Activated B cell treated with CpG ODN at 0.5 μM for 24 hours (primary cell): ENCODE data around the gene PRM1. TPM values are rescaled to one million over a fixed set of nuclear protein-coding genes. Genes with fewer than 3 reads are reported as not detected.

ENCODE experiments used
- ATAC-seq: fragments of 200-7000 bp; cut with Tn5 transposase; one replicate; pipeline ENCODE4 v1.10.0; 2021; ENCODE audit warnings: low read depth, mild to moderate bottlenecking, moderate library complexity
- CTCF ChIA-PET: fragments of 350-600 bp; sonication (Branson Sonifier 250); formaldehyde crosslinking; loops from one replicate; lab custom pipeline; 2021; ENCODE audit warnings: antibody characterized with exemption; lab: Charles Lee
- POLR2A ChIA-PET: fragments of 350-600 bp; sonication (Branson Sonifier 250); formaldehyde crosslinking; loops from one replicate; lab custom pipeline; 2021; ENCODE audit warnings: antibody characterized with exemption; lab: Charles Lee
- DNase-seq: peaks from one replicate; pipeline ENCODE4 v3.0.0; 2022
- H3K27ac Mint-ChIP-seq: one replicate; pipeline ENCODE4 v1.8.0; 2020; ENCODE audit warnings: mixed read lengths
- H3K27me3 Mint-ChIP-seq: one replicate; pipeline ENCODE4 v1.8.0; 2021; ENCODE audit warnings: mixed read lengths
- H3K36me3 Mint-ChIP-seq: one replicate; pipeline ENCODE4 v1.8.0; 2021; ENCODE audit warnings: low read depth, mixed read lengths
- H3K4me1 Mint-ChIP-seq: one replicate; pipeline ENCODE4 v1.8.0; 2021; ENCODE audit warnings: mixed read lengths
- H3K4me3 Mint-ChIP-seq: one replicate; pipeline ENCODE4 v1.8.0; 2020; ENCODE audit warnings: mild to moderate bottlenecking, mixed read lengths
- H3K9me3 Mint-ChIP-seq: one replicate; pipeline ENCODE4 v1.8.0; 2020; ENCODE audit warnings: mixed read lengths
- CTCF ChIP-seq: fragments of 200-600 bp; IDR thresholded peaks from one replicate; pipeline ENCODE4 v1.8.0; 2022; ENCODE audit warnings: antibody characterized with exemption, mild to moderate bottlenecking
- intact Hi-C: fragments of 100-400 bp; cut with micrococcal nuclease; formaldehyde crosslinking; loops from one replicate; pipeline ENCODE4 v1.15.1; 2024
- total RNA-seq: library from RNA; stranded (reverse); gene quantifications from 2 replicates; pipeline ENCODE4 v1.2.3, GENCODE V29; 2022

Gene PRM1
- total RNA-seq, 1 donor from 2014 or later = not detected

DNA sequence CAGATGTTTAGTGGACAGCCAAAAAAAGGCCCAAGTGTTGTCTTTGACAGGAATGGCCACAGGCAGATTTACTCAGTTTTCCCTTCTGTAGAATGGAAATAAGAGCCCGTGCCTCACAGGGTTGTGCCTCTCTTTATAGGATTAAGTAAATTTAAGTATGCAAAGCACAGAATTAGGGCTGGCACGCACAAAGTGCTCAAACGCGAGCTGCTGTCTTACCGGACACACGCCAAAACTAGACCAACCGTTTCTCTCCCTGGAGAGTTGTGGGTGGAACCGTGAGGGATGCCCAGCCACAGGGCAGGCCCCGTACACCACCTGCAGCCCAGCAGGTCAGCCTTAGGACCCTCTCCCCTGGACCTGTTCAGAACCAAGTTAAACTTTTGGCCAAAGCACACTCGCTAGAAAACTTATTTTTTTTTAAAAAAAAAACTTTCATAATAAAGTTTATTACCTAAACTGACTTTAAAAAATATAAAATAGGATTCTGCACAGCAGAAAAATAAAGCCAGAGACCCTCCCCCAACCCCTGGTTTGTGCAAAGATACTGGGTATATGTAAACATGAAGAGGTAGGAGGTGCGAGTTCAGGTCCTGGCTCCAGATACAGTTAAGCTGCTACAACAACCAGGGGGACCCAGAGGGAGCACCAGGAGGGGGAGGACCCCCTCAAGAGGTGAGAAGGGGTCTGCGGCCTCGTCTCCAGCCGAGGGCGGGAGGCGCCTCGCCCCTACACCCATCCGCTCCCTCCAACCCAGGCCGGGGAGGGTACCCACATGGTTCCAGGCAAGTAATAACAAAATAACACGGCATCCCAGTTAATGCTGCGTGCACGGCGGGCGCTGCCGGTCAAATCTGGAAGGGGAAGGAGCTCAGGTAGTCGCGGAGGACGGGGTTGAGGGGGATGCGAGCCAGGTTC lies 26.9 kb downstream of the PRM1 start:
- TF ChIP-seq CTCF = no peak
- ChIA-PET CTCF (interaction anchor here (0.6 to 7.2 kb wide), 26 partner anchors 21 to 450 kb away, joined by 3 to 98 read pairs (median 8); no protein-coding TSS in a partner anchor), POLR2A (interaction anchor here (0.6 to 9.8 kb wide), 40 partner anchors 9 to 385 kb away, joined by 3 to 252 read pairs (median 10); partner anchors contain the start of gene LITAF)
- Mint-ChIP-seq H3K27ac (peak overlapping the region; percentile 71), H3K9me3 (no peaks in the 10 kb centered on the region), H3K27me3 (no peaks in the 10 kb centered on the region), H3K4me3 (peak overlapping the region; percentile 89), H3K4me1 (peaks cover 60% of the 10 kb centered on the region), H3K36me3 (peaks cover 38% of the 10 kb centered on the region)
- ATAC-seq (no peak), DNase-seq (no peak)
- intact Hi-C loops = loop anchor here (10.0 kb wide), 1 partner anchor 431 kb away; no protein-coding TSS in a partner anchor

DNA sequence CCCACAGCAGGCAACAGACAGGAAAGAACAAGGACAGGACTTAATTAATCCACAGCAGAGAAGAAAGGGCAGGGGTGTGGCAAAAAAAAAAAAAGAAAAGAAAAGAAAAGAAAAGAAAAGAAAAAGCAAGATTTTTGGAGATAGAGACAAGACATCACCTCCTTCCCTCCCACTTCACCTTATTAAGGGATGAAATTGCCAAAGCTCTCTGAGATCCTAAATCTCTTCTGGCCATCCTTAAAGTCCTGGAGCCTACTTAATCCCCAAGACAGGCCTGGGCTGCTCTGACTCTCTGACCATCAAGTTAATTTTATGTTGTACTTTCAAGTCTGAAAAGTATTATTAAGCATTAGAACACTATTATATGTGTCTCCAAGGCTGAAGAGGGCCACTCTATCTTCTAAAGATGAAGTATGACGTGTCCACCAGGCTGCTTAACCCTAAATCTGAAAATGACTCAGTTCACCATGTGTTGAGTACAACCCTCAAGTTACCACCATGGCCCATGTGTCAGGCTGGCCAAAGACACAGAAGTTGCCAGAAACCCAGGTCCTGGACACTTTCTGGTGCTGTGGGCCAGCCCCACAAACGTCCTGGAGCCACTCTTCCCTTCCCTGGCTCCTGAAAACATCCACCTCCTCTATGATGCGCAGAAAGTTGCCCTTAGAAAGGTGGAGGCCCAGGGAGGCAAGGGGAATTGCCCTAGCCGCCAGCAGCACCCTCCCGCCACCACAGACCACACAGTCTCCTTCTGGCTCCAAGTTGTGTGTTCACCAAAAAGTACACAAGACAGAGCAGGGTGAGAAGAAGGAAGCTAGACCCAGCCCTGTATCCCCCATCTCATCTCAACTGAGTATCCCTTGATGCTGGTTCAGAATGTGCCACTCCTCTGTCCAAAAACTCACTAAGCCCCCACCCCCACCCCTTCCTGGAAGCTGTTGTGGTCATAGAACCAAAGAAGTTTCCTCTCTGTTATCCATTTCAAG lies 27.8 kb downstream of the PRM1 start:
- H3K27ac Mint-ChIP-seq = peak overlapping the region; percentile 71
- peaks cover 60% of the 10 kb centered on the region for H3K4me1 Mint-ChIP-seq
- intact Hi-C loops = loop anchor here (10.0 kb wide), 1 partner anchor 431 kb away; no protein-coding TSS in a partner anchor
- ATAC-seq = no peak
- TF ChIP-seq CTCF = no peak
- no peaks in the 10 kb centered on the region for H3K9me3 Mint-ChIP-seq
- H3K36me3 Mint-ChIP-seq = peaks cover 40% of the 10 kb centered on the region
- no peak for DNase-seq
- CTCF ChIA-PET = interaction anchor here (0.6 to 6.4 kb wide), 12 partner anchors 10 to 449 kb away, joined by 4 to 98 read pairs (median 10); no protein-coding TSS in a partner anchor
- no peaks in the 10 kb centered on the region for H3K27me3 Mint-ChIP-seq
- POLR2A ChIA-PET = interaction anchor here (0.6 to 9.8 kb wide), 43 partner anchors 9 to 489 kb away, joined by 3 to 252 read pairs (median 15); partner anchors contain the start of gene LITAF
- peak overlapping the region; percentile 89 for H3K4me3 Mint-ChIP-seq

DNA sequence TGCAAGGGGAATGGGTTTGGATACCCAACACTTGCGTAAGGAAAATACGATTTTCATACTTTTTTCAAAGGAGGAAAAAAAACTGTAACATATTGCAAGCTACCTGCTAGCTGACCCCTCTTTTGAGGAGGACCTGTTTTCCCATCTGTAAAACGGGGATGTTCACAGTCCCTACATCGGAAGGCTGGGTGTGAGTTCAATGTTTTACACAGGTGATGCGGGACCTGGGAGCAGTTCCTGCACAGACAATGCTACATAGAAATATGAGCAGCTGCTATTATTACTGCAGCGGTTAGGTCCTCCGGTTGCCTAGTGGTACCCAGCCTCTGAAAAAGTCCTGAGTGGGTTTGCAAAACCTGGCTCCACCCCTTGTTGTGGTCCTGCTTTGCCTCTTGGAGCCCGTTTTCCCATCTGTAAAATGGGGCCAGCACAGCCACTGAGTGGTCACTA lies 28.6 kb downstream of the PRM1 start:
- intact Hi-C loops = loop anchor here (10.0 kb wide), 1 partner anchor 432 kb away; no protein-coding TSS in a partner anchor
- H3K27ac Mint-ChIP-seq = peak overlapping the region; percentile 77
- H3K27me3 Mint-ChIP-seq = no peaks in the 10 kb centered on the region
- H3K9me3 Mint-ChIP-seq = no peaks in the 10 kb centered on the region
- ChIA-PET POLR2A (interaction anchor here (0.6 to 9.8 kb wide), 34 partner anchors 16 to 288 kb away, joined by 3 to 161 read pairs (median 8); no protein-coding TSS in a partner anchor), CTCF (interaction anchor here (0.8 to 1.7 kb wide), 8 partner anchors 10 to 289 kb away, joined by 3 to 5 read pairs (median 4); no protein-coding TSS in a partner anchor)
- no peak for TF ChIP-seq CTCF
- DNase-seq (no peak), ATAC-seq (no peak)
- peak overlapping the region; percentile 89 for H3K4me3 Mint-ChIP-seq
- H3K36me3 Mint-ChIP-seq = peaks cover 40% of the 10 kb centered on the region
- H3K4me1 Mint-ChIP-seq = peaks cover 59% of the 10 kb centered on the region

DNA sequence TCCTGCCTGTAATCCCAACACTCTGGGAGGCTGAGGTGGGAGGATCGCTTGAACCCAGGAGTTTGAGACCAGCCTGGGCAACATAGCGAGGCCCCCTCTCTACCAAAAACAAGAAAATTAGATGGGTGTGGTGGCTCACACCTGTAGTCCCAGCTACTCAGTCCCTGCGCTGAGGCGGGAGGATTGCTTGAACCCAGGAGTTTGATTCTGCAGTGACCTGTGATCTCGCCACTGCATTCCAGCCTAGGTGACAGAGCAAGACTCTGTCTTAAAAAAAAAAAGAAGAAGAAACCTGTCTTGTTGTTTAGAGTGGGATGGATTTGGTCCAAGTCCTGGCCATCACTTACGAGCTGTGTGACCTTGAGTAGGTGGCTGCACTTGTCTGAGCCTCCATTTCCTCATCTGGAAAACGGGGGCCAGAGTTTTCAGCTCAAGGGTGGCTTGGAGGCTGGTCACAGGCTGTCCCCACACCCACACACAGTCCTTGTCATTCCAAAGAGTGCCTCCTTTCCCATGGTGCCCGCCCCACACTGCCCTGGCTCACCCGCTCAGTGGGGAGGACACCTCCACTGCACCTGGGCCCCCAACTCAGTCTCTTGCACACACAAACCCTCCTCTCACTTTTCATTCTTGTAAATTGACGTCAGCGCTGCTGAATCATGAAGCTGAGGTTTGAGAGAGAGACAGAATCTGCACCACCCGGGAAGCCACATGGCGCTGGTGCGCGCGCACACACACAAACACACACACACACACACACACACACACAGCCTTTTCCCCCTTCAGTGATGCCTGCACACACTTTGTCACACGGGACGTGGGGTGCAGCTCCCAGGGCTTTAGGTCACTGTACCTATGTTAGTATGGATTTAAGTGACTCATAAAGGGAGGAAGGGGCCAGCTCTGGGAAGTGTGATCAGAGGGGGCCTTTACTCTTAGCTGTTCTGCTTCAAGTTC lies 29.3 kb downstream of the PRM1 start:
- Mint-ChIP-seq H3K4me1 (peaks cover 52% of the 10 kb centered on the region), H3K27me3 (no peaks in the 10 kb centered on the region), H3K9me3 (no peaks in the 10 kb centered on the region), H3K27ac (peak overlapping the region; percentile 77), H3K36me3 (peaks cover 40% of the 10 kb centered on the region), H3K4me3 (peak overlapping the region; percentile 89)
- ATAC-seq (no peak), DNase-seq (no peak)
- POLR2A ChIA-PET = interaction anchor here (0.6 to 9.8 kb wide), 42 partner anchors 16 to 432 kb away, joined by 3 to 161 read pairs (median 7); no protein-coding TSS in a partner anchor
- CTCF ChIA-PET = interaction anchor here (0.6 to 1.7 kb wide), 10 partner anchors 9 to 288 kb away, joined by 3 to 5 read pairs (median 4); no protein-coding TSS in a partner anchor
- intact Hi-C loops = loop anchor here (10.0 kb wide), 1 partner anchor 433 kb away; no protein-coding TSS in a partner anchor
- no peak for TF ChIP-seq CTCF
